NCI-H2029 treated with DMSO at 0.1 percent for 48 hours (cell line): Measurements from ENCODE around the gene LRFN3.
"Not testable (repeated sequence)": the region's sequence is repeated elsewhere in the genome, so short reads cannot be mapped to it uniquely, and the experiment has no call there.

Experiments
- DNase-seq: peaks from one replicate; lab custom pipeline; 2025; lab: John Stamatoyannopoulos, UW

LRFN3 gene

DNA sequence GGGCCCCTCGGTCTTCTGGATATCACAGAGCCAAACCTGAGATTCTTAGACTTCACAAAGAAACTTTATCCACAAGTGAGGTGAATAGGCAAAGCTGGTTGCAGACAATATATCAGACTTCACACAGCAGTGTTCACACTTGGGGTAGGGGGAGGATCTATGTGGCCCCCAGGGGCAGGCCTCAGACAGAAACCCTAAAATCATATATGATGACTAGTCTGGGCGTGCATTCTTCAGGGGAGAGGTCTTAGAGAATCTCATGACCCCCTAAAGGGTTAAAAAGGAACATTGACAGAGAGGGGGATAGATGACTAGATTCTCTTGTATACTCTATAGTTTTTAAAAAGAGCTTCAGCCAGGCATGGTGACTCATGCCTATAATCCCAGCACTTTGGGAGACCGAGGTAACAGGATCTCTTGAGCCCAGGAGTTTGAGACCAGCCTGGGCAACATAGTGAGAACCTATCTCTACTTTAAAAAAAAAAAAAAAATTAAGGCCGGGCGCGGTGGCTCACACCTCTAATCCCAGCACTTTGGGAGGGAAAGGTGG, 30.9 kb upstream of the LRFN3 start:
- no peak for DNase-seq

DNA sequence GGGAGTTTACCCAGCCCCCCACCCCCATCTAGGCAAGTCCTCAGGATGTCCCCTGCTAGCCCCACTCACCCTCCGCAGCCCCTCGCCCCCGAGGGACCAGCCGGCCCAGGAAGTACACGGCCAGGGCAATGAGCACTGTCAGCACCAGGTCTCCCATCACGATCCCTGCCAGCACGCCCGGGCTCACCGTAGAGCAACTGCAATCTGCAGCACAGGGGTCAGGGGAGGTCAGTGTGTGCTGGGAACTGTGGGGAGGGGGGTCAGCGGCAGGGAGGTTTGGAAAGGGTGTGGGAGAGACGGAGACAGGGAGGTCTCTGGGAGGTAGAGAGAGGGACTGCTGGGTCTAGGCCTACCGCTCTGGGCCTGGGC, 28.8 kb upstream of the LRFN3 start:
- DNase-seq: no peak

DNA sequence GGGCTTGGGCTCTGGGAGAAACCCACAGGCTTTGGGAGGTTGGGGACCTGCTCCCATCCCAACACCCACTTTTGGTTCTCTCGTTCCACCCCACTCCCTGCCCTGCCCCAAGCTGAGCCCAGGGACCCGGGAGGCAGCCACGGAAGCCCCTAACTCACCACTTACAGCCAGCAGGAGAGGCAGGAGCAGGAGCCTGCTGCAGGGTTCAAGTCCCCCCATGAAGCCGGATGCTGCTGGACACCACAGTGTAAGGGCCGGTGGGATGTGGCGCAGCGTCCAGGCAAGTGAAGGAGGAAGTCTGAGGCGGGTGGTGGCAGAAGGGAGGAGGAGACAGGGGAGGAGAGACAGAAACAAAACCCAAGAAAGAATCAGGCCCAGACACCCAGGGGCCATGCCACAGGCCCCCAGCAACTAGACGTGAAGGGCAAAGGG, 28.1 kb upstream of the LRFN3 start, which contains the start of gene TYROBP:
Gene TYROBP, minus strand, starts transcription at position 286 of the 432 bp plus-strand sequence. Its CDS starts 67 bp downstream, at position 219.
- no peak for DNase-seq

DNA sequence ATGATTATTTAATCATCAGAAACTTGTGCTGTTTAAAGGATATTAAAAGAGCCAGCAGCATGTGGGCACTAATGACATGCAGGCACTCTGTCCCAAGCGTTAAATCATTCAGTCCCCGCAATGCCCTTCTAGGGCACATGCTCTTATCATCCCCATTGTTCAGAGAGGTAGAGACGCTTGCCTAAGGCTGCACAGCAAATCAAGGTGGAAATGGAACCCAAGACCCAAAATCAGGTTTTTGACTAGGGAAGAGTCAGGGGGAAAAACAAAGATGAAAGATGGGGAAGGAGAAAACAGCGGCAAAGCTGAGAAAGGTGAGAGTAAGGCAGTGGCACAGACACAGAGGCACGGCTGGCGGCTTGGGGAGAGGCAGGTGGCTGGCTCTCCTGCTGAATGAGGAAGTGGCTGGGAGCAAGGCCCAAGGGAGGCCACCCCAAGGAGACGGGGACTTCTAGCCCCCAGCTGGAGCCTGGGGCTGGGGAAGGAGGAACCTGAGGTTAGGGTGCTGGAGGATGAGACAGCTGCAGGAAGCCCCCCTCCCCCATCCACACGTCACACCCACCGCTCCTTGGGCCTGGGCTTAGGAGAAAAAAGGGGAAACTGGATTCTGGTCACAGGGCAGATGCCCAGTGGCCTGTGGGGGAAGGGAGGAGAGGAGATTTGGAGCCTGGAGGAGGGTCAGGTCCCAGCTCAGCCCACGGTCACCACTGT, 27.0 kb upstream of the LRFN3 start:
- DNase-seq: no peak

DNA sequence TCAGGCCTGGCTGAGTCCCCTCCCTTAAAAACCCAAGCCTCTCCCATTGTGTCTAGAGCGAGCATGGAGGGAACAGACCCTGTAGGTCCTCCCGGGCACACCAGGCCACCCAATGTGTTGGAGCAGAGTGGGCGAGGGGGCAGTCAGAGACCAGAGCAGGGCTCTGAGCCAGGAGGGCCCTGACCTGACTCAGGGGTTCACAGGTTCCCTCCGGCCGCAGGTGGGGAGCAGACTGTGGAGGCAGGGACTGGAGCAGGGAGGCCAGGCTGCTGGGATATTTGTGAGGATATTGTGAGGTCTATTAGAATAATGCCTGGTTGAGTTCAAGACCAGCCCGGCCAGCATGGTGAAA, 26.5 kb upstream of the LRFN3 start:
- DNase-seq: no peak

DNA sequence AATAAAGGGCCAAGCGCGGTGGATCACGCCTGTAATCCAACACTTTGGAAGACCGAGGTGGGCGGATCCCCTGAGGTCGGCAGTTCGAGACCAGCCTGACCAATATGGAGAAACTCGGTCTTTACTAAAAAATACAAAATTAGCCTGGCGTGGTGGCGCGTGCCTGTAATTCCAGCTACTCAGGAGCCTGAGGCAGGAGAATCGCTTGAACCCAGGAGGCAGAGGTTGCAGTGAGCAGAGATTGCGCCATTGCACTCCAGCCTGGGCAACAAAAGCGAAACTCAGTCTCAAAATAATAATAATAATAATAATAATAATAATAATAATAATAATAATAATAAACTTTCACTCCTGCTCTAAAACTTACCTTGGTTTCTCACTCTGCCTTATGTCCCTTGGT, 25.8 kb upstream of the LRFN3 start:
- DNase-seq: not testable (repeated sequence)

DNA sequence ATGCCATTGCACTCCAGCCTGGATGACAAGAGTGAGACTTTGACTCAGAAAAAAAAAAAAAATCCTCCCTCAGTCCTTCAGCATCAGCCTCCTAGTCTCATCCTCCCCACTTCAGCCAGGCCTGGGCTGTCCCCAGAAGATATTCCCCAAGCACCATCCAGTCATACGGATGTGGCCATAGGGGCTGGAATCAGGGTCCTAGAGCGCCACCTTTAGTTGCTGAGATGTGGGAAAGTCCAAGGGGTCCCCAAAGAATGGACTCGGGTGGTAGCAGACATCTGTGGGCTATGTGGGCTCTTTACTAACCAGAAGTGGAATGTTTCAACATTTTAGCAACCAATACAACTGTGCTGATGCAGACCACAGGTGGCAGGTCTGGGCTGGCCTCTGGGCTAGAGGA, 25.0 kb upstream of the LRFN3 start:
- DNase-seq: no peak

DNA sequence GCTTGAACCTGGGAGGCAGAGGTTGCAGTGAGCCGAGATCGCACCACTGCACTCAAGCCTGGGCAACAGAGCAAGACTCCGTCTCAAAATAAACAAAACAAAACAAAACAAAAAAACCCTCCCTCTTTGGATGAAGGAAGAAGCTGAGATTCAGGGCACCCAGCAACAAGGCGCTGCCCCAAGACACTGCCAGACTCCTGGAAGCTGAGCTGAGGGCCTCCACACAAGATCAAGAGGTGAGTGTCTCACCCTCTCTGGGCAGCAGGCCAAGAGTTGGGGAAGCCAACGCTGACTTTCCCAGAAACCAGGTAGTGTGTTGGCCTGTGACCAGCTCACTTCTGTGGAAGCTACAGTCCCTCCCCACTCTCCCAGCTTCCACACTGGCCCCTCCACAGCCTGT, 24.4 kb upstream of the LRFN3 start:
- peak; percentile 36 for DNase-seq

DNA sequence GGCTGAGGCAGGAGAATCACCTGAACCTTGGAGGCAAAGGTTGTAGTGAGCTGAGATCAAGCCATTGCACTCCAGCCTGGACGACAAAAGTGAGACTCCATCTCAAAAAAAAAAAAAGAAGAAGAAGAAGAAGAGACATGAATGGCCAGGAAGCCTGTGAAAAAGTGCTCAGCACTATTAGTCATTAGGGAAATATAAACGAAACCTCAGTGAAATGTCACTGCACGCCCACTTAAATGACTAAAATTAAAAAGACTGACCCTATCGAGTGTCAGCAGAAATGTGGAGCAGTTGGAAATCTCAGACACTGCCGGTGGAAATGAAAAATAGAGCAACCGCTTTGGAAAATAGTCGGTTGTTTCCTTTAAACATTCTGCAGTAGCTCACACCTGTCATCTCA, 22.6 kb upstream of the LRFN3 start:
- no peak for DNase-seq

DNA sequence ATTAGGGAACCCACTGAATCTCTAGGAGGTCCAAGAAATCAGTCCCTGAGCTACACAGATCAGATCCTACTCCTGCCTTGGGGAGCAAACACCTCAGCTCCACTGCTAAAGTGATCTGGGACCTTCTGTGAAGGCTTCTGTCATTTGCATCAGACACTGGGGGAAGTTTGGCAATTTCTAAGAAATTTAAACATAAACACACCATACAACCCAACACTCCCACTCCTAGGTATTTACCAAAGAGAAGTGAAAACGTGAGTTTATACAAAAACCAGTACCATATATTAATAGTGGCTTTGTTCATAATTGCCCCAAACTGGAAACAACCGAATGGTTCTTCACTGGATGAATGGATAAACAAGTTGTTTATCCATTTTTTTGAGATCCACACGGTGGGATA, 20.7 kb upstream of the LRFN3 start:
- DNase-seq: no peak

DNA sequence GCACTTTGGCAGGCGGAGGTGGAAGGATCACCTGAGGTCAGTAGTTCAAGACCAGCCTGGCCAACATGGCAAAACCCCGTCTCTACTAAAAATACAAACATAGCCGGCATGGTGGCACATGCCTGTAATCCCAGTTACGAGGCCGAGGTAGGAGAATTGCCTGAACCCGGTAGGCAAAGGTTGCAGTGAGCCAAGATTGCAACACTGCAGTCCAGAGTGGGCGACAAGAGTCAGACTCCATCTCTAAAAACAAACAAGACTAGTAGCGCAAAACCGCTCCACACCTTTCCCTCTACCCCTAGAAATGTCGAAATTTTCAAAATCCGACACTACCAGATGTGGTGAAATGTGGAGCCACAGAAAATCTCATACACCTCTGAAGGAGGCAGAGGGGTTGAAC, 16.9 kb upstream of the LRFN3 start:
- no peak for DNase-seq

DNA sequence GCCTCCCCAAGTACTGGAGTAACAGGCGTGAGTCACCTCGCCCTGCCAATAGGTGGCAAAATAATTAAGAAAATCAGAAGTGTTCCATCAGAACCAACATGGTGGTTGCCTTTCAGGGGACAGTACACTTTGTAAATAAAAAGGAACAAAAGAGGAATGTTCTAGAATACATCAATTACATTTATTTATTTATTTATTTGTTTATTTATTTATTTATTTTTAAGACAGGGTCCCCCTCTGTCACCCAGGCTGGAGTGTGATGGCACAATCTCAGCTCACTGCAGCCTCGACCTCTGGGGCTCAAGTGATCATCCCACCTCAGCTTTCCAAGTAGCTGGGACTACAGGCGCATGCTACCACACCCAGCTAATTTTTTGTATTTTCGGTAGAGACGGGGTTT, 15.2 kb upstream of the LRFN3 start:
- DNase-seq: no peak

DNA sequence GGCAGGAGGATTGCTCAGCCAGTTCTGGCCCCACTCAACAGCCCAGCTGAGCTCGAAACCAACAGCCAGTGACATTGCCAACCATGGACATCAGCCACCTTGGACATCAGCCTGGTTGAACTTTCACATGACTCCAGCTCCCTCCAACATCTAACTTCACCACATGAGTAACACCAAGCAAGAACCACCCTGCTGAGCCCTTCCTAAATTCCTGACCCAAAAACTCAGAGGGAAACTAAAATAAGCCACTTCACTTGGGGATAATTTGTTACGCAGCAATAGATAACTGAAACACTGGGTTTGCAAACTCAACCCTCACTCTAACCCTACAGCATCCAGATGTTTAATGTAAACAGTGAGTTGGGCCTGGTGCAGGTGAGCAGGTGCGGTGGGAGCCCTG, 10.7 kb upstream of the LRFN3 start:
- DNase-seq: no peak

DNA sequence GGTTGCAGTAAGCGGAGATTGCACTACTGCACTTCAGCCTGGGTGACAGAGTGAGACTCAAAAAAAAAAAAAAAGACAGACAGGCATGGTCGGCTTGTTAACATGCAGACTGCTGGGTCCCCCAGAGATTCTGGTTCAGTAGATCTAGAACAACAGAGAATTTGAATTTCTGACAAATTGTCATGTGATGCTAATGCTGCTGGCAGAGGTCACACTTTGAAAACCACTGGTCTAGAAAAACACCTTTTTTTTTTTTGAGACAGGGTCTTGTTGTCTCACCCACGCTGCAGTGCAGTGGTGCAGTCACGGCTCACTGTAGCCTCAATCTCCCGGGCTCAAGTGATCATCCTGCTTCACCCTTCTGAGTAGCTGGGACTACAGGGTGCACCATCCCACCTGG, 7.7 kb upstream of the LRFN3 start:
- DNase-seq: no peak

DNA sequence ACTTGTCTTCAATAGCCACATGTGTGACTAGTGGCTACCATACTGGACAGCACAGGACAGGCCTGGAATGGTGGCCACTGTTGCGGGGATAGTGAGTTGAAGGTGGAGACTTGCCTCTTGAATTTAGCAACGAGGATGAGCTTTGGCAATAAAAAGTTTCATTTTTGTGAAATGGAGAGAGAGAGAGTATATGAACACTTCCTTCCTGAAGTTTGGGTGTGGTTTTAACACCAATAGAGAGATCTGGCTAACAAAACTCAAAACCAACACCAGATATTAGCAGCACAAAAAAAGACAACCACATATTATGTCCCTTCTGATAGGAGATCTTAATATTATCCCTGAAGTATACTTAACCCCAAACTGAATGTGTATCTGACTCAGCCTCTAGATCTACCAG, 6.3 kb upstream of the LRFN3 start:
- no peak for DNase-seq

DNA sequence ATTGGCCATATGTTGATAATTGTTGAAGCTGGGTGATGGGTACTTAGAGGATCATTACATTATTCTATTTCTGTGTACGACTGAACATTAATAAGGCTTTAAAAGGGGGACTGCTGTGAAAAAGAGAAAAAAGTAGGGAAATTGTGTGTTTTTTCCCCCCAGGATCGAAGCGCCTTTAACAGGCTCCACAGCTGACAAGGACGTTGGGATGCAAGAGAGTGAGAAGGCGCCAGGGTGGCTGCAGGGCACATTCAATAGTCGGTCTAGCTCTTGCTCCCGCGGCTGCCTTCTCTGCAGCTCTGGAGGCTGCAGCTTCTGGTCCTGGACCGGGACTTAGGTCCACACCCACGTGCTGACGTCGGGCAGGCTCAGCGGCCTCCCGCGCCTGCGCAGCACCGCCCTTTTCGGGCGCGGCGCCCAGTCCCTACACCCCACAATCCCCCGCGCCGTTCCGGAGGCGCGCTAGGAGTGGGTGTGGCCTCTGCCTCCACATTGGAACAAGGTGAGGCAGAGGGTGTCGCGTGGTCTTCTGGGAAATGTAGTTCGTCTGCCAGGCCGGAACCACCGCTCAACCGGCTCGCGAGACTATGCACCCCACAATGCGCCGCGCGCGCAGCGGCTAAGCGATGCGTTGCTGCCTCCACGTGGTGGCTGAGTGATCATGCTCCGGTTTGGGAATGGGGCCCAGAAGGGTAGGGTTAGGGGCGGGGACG, 4.9 kb upstream of the LRFN3 start:
- peak; percentile 97 for DNase-seq

DNA sequence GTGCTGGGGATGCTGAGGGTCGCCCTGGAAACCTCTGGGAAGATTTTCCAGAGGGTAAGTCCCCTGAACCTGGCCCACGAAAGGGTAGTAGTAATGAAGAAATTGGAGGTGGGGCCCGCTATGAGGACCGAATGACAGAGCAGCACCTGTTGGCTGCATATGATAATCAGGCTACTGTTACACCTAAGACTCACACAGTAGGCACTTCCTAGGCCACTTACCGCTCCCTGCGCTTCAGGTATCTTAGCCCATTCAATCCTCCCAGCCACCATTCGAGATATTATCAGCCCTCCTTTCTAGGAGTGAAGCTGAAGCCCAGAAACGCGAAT, 4.3 kb upstream of the LRFN3 start:
- DNase-seq: no peak

DNA sequence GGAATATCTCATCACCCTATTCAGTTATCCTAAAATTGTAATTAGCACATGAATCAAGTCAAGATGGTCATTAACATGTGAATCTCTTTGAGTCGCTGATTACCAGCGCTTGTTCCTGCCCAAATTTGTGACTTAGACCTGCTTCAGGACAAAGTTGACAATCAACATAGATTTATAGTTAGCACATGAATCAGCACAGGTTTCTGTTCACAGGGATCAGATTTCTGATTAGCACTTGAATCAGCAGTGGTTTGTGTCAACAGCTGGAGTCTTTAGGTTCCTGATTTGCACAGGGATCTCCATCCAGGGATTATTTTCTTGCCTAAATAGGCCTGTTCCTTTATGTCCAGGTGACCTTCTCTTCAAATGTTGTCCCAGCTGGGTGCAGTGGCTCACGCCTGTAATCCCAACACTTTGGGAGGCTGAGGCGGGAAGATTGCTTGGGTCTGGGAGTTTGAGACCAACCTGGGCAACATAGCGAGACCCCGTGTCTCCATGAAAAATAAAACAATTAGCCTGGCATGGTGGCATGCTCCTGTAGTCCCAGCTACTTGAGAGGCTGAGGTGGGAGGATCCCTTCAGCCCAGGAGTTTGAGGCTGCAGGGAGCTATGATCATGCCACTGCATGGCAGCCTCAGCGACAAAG, 3.8 kb upstream of the LRFN3 start:
- DNase-seq: no peak

DNA sequence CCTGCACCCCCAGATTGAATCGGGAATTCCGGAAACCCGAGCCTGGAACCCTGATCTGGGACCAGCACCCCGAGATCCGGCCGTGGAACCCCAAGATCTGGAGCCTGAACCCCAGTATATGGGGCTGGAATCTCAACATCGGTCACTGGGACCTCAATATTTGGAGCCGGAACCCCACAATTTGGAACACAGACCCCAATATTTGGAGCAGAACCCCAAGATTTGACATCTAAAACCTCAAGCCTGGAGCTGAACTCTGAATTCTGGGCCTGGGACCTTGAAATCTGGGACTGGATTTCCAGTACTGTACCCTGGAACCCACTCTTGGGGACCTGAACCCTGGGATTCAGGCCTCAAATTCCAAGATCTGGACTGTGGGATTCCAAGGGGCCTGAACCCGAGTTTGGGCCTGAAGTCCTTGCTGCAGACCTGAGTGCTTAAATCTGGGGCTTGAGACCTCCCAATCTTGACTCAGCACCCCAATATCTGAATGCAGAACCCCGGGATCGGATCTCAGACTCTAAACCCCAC, 629 bp downstream of the LRFN3 start:
- no peak for DNase-seq

DNA sequence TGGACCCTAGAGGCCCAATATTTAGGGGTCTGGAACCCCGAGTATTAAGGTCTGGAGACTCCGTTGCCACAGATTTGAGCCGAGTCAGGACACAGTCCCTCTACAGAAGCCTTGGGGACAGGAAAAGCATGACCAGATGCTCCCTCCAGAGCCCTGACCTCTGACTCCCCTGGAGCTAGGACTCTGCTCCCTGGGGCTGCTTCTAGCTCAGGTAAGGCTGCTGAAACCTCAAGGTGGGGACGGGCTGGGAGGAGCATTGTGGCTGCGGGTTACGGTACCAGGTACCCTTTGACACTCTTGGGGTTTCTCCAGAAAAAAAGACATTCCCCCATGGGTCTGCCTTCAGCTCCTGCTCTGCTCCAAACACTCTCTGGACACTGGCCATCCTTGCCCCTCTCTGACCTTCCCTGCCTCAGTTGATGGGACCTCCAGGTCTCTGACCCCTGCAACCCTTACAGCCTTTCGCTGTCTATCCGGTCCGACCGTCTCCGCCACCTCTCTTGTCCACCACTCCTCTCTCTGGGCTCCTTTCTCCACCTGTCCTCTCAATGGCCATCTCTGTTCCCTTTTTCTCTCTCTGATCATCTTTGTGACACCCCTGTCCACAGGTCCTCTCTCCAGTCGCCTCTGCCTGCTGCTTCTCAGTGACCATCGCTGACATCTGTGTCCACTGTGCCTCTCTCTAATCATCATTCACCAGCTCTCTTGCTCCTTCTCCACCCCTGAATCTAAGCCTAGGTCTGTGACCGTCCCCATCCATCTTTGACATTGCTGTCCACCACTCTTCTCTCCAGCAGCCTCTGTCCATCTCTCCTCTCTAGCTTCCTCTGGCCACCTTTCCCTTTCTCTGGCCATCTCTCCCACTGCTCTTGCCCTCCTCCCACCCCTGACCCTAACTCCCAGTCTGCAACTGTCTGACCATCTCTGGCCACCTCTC, 1.4 kb downstream of the LRFN3 start:
- DNase-seq: no peak

DNA sequence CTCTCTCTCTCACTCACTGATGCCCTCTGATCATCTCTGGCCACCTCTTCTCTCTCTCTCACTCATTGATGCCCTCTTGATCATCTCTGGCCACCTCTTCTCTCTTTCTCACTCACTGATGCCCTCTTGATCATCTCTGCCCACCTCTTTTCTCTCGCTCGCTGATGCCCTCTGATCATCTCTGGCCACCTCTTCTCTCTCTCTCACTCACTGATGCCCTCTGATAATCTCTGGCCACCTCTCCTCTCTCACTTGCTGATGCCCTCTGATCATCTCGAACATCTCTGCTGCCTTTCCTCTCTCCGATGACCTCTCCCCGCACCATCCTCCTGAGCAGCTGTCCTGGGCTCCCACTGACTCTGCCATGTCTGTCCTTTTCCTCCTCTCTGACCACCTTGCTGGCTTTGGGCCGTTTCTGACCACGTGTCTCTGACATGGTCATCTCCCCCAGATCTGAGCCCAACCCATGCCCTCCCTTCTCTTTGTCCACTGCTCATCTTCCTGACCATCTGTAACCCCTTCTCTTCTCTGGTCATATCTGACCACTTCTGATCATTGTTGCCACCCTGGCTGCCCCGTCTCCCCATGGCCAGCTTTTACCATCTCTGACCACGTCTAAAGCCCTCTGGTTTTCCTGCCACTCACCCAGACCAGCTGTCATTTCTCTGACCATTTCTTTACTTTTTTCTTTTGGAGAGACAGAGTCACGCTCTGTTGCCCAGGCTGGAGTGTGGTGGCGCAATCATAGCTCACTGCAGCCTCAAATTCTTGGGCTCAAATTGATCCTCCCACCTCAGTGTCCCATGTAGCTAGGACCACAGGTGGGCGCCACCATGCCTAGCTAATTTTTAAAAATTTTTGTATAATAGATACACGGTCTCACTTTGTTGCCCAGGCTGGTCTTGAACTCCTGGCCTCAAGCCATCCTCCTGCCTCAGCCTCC, 2.4 kb downstream of the LRFN3 start:
- no peak for DNase-seq
